Peyer's patch (tissue), 4 donors: ENCODE data around the gene GPT2.

Experiments
- POLR2A ChIP-seq, 2 donors: fragments of 450-650 bp; IDR thresholded peaks; one replicate each; pipeline ENCODE4 v1.5.1; 2017; ENCODE audit warnings: antibody characterized with exemption in 2 of 2, mild to moderate bottlenecking in 2 of 2, moderate library complexity in 2 of 2
- TF ChIP-seq, protein P1 (sequence below), 6 experiments: fragments of 450-650 bp in 4 of 6; fragments of 200-600 bp in 2 of 6; sonication (generic) in 1 of 6; IDR thresholded peaks; one replicate each; pipeline ENCODE4 v1.5.1; 2017 to 2019; ENCODE audit warnings: antibody characterized with exemption in 6 of 6, mild to moderate bottlenecking in 3 of 6, moderate library complexity in 1 of 6

DNA sequence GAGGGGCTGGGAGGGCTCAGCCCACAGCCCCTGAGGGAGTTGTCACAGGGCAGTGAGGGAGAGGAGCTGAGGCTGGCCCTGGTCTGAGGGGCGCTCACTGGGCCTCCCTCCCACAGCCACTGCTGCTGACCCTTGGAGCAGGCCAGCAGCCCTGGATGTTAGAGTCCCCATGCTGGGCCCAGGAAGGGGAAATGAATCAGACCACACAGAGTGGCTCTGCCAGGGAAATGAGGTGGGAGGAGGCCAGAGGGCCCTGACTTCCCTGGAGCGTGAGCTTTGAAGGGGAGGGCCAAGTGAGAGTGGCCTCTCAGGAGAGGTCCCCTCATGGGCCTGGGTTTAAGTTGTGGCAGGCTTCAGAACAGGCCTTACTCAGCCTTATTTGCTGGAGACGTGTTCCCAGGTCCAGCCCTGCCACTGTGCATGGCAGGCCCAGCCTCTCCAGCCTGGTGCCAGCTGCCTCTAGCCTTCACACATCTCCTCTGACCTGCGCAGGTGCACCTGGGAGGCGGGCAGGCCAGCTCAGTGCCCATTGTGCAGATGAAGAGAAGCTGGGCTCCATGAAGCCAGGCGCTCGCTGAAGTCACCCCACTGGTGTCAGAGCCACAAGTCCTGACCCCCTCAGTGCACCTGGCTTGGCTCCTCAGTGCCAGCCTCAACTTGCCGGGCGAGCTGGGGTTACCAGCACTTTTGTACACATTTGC is 15.4 kb downstream of the GPT2 start:
- TF ChIP-seq, protein P1, sequence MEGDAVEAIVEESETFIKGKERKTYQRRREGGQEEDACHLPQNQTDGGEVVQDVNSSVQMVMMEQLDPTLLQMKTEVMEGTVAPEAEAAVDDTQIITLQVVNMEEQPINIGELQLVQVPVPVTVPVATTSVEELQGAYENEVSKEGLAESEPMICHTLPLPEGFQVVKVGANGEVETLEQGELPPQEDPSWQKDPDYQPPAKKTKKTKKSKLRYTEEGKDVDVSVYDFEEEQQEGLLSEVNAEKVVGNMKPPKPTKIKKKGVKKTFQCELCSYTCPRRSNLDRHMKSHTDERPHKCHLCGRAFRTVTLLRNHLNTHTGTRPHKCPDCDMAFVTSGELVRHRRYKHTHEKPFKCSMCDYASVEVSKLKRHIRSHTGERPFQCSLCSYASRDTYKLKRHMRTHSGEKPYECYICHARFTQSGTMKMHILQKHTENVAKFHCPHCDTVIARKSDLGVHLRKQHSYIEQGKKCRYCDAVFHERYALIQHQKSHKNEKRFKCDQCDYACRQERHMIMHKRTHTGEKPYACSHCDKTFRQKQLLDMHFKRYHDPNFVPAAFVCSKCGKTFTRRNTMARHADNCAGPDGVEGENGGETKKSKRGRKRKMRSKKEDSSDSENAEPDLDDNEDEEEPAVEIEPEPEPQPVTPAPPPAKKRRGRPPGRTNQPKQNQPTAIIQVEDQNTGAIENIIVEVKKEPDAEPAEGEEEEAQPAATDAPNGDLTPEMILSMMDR (IDR thresholded peaks at IDR 0.05), result no peak
- no peak for TF ChIP-seq POLR2A (IDR thresholded peaks at IDR 0.05)
